ENCODE results near the gene TUBB2A. TPM values are rescaled to one million over a fixed set of nuclear protein-coding genes. Genes with fewer than 3 reads are reported as not detected.

The TUBB2A gene
- total and polyA plus RNA-seq, 2 of the 8 experiments (the other 6 are each of a cell fraction or from before 2014, with no cell fraction given) = 315 to 330 TPM

DNA sequence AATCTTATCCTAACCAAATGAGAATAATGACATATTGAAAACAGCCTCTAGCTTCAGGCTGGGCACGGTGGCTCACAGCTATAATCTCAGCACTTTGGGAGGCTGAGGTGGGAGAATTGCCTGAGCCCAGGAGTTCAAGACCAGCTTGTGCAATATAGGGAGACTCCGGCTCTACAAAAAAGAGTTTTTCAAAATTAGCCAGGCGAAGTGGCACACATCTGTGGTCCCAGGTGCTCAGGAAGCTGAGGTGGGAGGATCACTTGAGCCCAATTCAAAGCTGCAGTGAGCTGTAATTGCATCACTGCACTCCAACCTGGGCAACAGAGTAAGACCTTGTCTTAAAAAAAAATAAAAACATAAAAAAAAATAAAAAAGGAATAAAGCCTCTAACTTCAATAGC, 4.7 kb downstream of the TUBB2A start:
- no peak overlapping the region for H3K4ac ChIP-seq (replicated peaks; ENCODE audit: insufficient read length, low read depth, low read length)
- H3K27ac ChIP-seq (ENCODE audit: low read depth, low read length) = no peak overlapping the region
- peaks cover 6 to 47% (median 21%) of the 10 kb centered on the region in 4 experiments; a peak in 6 of 8 replicates for H3K36me3 ChIP-seq (ENCODE audit: control insufficient read depth in 2 of 4, insufficient read depth in 4 of 4, low read length in 3 of 4)
- H2BK20ac ChIP-seq (ENCODE audit: low read length) = no peak overlapping the region
- DNase-seq (ENCODE audit: low read depth in 1 of 2, low spot score in 2 of 2) = no peak
- H3K4me1 ChIP-seq (replicated peaks in 1 of 4; ENCODE audit: control insufficient read depth in 3 of 4, insufficient read depth in 4 of 4, low read length in 3 of 4) = no peaks in the 10 kb centered on the region; a peak in 1 of 7 replicates
- 89% methylated on average over 3 of the region's 3 CpGs; no CpG with 5 or more reads in 1 of the 2 experiments for WGBS, 2 experiments (ENCODE audit: extremely low coverage in 1 of 2, insufficient coverage in 1 of 2, insufficient read length in 1 of 2, insufficient replicate concordance in 2 of 2, low coverage in 1 of 2, low lambda C conversion rate in 2 of 2, missing lambda C conversion rate in 1 of 2)
- H4K91ac ChIP-seq (replicated peaks; ENCODE audit: insufficient read length, low read length) = no peak overlapping the region
- no peak overlapping the region for H4K8ac ChIP-seq (ENCODE audit: extremely low read depth, insufficient read depth, low read length)
- ChIA-PET CTCF (ENCODE audit: partially characterized antibody) (interaction anchor here (0.6 to 1.4 kb wide), 6 partner anchors 11 to 77 kb away, joined by 3 to 4 read pairs (median 3); no protein-coding TSS in a partner anchor), POLR2A (ENCODE audit: partially characterized antibody) (interaction anchor here (0.8 to 5.6 kb wide), 12 partner anchors 10 to 77 kb away, joined by 3 to 56 read pairs (median 5); partner anchors contain the start of gene TUBB2B)
- no peak overlapping the region; the same call in 1 of the 2 replicates for H2BK5ac ChIP-seq (ENCODE audit: low read depth, low read length)
- H3K56ac ChIP-seq (replicated peaks; ENCODE audit: insufficient read length, low read depth, low read length) = peak overlapping the region; percentile 1
- H3K79me1 ChIP-seq (ENCODE audit: low read depth, low read length) = no peaks in the 10 kb centered on the region
- H4K5ac ChIP-seq (ENCODE audit: insufficient read length, low read depth, low read length) = no peak overlapping the region
- H3K4me2 ChIP-seq (ENCODE audit: insufficient read depth in 1 of 2, low read depth in 2 of 2, low read length in 2 of 2) = no peak overlapping the region
- H2AK5ac ChIP-seq (ENCODE audit: low read depth, low read length) = no peak overlapping the region
- no peak overlapping the region for H3K23ac ChIP-seq (ENCODE audit: insufficient read length)
- H4K20me1 ChIP-seq (replicated peaks in 1 of 2; ENCODE audit: control insufficient read depth in 1 of 2, insufficient read depth in 2 of 2, low read length in 2 of 2) = peaks cover 2 to 5% of the 10 kb centered on the region in 2 experiments
- no peaks in the 10 kb centered on the region for H3K9me3 ChIP-seq (ENCODE audit: insufficient read depth in 2 of 2, low read depth in 1 of 2, low read length in 1 of 2)
- peaks cover 4% of the 10 kb centered on the region for H3K23me2 ChIP-seq (ENCODE audit: low read depth, low read length)
- no peak for FAIRE-seq
- H3K27me3 ChIP-seq (replicated peaks in 1 of 4; ENCODE audit: control insufficient read depth in 3 of 4, extremely low read depth in 1 of 4, insufficient read depth in 3 of 4, low read length in 3 of 4) = no peaks in the 10 kb centered on the region
- H3K4me3 ChIP-seq (ENCODE audit: extremely low read depth in 1 of 4, insufficient read depth in 2 of 4, low read depth in 3 of 4, low read length in 4 of 4) = no peak overlapping the region
- H2BK12ac ChIP-seq (ENCODE audit: low read depth, low read length) = no peak overlapping the region
- no peak overlapping the region for H3K14ac ChIP-seq (ENCODE audit: insufficient read length)
- no peak overlapping the region for H2AFZ ChIP-seq (ENCODE audit: low read length)
- peaks cover 0 to 8% of the 10 kb centered on the region in 2 experiments; a peak in 2 of 4 replicates for H3K79me2 ChIP-seq (ENCODE audit: control insufficient read depth in 1 of 2, insufficient read depth in 2 of 2, low read length in 2 of 2)
- H2BK120ac ChIP-seq (replicated peaks; ENCODE audit: low read depth, low read length) = no peak overlapping the region
- no peak overlapping the region for H3K18ac ChIP-seq (ENCODE audit: extremely low read depth, low read length)
- H2BK15ac ChIP-seq (ENCODE audit: low read length) = no peak overlapping the region
- H3K9ac ChIP-seq (replicated peaks in 1 of 4; ENCODE audit: extremely low read depth in 1 of 4, low read depth in 3 of 4, low read length in 3 of 4) = no peak overlapping the region
- TF ChIP-seq CBX5 (IDR thresholded peaks at IDR 0.05; ENCODE audit: low read depth, low read length) (no peak), EZH2 (IDR thresholded peaks at IDR 0.05; ENCODE audit: low read depth, low read length, severe bottlenecking) (no peak), KDM5A (IDR thresholded peaks at IDR 0.05; ENCODE audit: low read length) (no peak), BRCA1 (IDR thresholded peaks at IDR 0.05; ENCODE audit: low read depth, low read length) (no peak), GTF2F1 (IDR thresholded peaks at IDR 0.05; ENCODE audit: borderline replicate concordance, low read depth, low read length) (no peak), TCF12 (IDR thresholded peaks at IDR 0.05; ENCODE audit: low read depth, low read length) (no peak), KDM4A (IDR thresholded peaks at IDR 0.05; ENCODE audit: low read depth, low read length, severe bottlenecking) (no peak), MAFK (IDR thresholded peaks at IDR 0.05; ENCODE audit: low read depth, low read length) (no peak), BACH1 (IDR thresholded peaks at IDR 0.05; ENCODE audit: low read length) (no peak)
- TF ChIP-seq, protein P1, sequence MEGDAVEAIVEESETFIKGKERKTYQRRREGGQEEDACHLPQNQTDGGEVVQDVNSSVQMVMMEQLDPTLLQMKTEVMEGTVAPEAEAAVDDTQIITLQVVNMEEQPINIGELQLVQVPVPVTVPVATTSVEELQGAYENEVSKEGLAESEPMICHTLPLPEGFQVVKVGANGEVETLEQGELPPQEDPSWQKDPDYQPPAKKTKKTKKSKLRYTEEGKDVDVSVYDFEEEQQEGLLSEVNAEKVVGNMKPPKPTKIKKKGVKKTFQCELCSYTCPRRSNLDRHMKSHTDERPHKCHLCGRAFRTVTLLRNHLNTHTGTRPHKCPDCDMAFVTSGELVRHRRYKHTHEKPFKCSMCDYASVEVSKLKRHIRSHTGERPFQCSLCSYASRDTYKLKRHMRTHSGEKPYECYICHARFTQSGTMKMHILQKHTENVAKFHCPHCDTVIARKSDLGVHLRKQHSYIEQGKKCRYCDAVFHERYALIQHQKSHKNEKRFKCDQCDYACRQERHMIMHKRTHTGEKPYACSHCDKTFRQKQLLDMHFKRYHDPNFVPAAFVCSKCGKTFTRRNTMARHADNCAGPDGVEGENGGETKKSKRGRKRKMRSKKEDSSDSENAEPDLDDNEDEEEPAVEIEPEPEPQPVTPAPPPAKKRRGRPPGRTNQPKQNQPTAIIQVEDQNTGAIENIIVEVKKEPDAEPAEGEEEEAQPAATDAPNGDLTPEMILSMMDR (IDR thresholded peaks at IDR 0.05; ENCODE audit: control extremely low read depth in 1 of 3, insufficient read depth in 1 of 3, low read depth in 1 of 3, low read length in 3 of 3) = no peak
- TF ChIP-seq, protein P2, sequence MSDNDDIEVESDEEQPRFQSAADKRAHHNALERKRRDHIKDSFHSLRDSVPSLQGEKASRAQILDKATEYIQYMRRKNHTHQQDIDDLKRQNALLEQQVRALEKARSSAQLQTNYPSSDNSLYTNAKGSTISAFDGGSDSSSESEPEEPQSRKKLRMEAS (IDR thresholded peaks at IDR 0.05) = no peak
